K562 (cell line): ENCODE results near the gene SGSH. TPM values are rescaled to one million over a fixed set of nuclear protein-coding genes. Genes with fewer than 3 reads are reported as not detected.
A peak's percentile ranks its signal among the peaks of the same experiment; 100 is the strongest.

Experiments
- ATAC-seq: fragments of 200-7000 bp; cut with Tn5 transposase; 3 replicates; pipeline ENCODE4 v1.9.1; 2020; ENCODE audit warnings: moderate library complexity
- BruUV-seq: library from RNA; stranded (reverse); fragments of 400-500 nt; replicated peaks from 2 replicates; lab custom pipeline; 2021; lab: Mats Ljungman, UMichigan
- CTCF ChIA-PET: fragments of 300-600 bp; formaldehyde crosslinking; extraction: SDS; loops from one replicate; lab custom pipeline; 2021; ENCODE audit warnings: low intra/inter-chr PET ratio; lab: Yijun Ruan, JAX
- POLR2A ChIA-PET: fragments of 300-600, 350-650 bp; sonication (Branson Sonifier 250); formaldehyde crosslinking; extraction: SDS; loops from one replicate; lab custom pipeline; 2021; ENCODE audit warnings: antibody characterized with exemption, inconsistent platforms; lab: Yijun Ruan, JAX
- DNase-seq, 4 experiments: peaks; one replicate each; pipeline versions ENCODE4 v3.0.0 to v3.0.0-alpha.2; 2011 to 2018; ENCODE audit warnings: low spot score in 3 of 4, mixed read lengths in 3 of 4; ENCODE audit errors: extremely low read depth in 1 of 4
- FAIRE-seq: peaks from 2 replicates; lab custom pipeline; 2011; peaks lifted over from hg19 to GRCh38; lab: Jason Lieb, UNC
- H2AFZ ChIP-seq: 2 replicates; pipeline ENCODE4 v1.6.0; 2011; ENCODE audit warnings: low read depth, low read length, control low read depth, inconsistent platforms
- H3K27ac ChIP-seq: fragments of 200-600 bp; 3 replicates; pipeline ENCODE4 v1.8.0; 2011; ENCODE audit warnings: low read depth, mild to moderate bottlenecking, control low read depth, inconsistent platforms, low read length, moderate library complexity, mixed read lengths; ENCODE audit errors: extremely low read depth
- H3K27me3 ChIP-seq, 2 experiments: fragments of 300-600 bp in 1 of 2; 2 replicates in 1 of 2; 3 replicates in 1 of 2; pipeline versions ENCODE4 v1.6.0 to v1.8.0; 2011; ENCODE audit warnings: inconsistent platforms in 2 of 2, low read length in 2 of 2, mild to moderate bottlenecking in 1 of 2, mixed read lengths in 1 of 2, moderate library complexity in 1 of 2; ENCODE audit not compliant: control insufficient read depth in 2 of 2, insufficient read depth in 2 of 2
- H3K36me3 ChIP-seq: fragments of 300-600 bp; 3 replicates; pipeline ENCODE4 v1.8.0; 2011; ENCODE audit warnings: mild to moderate bottlenecking, low read length, inconsistent platforms; ENCODE audit not compliant: control insufficient read depth, insufficient read depth
- H3K4me1 ChIP-seq, 2 experiments: fragments of 200-600 bp in 1 of 2; replicated peaks in 1 of 2; 2 replicates in 1 of 2; 3 replicates in 1 of 2; pipeline versions ENCODE4 v1.5.1 to v1.8.0; 2011; ENCODE audit warnings: inconsistent platforms in 2 of 2, low read length in 2 of 2, mild to moderate bottlenecking in 1 of 2, mixed read lengths in 1 of 2, moderate library complexity in 1 of 2; ENCODE audit not compliant: control insufficient read depth in 2 of 2, insufficient read depth in 2 of 2
- H3K4me2 ChIP-seq: 2 replicates; pipeline ENCODE4 v1.6.1; 2011; ENCODE audit warnings: low read length, control low read depth, inconsistent platforms, mixed read lengths; ENCODE audit not compliant: insufficient read depth
- H3K4me3 ChIP-seq: fragments of 200-600 bp; sonication (generic), shearing (Covaris generic); 2 replicates; pipeline ENCODE4 v1.5.1; 2016; ENCODE audit warnings: control low read depth, inconsistent platforms
- H3K79me2 ChIP-seq: fragments of 200-600 bp; 3 replicates; pipeline ENCODE4 v1.8.0; 2011; ENCODE audit warnings: low read length, inconsistent platforms; ENCODE audit not compliant: control insufficient read depth, insufficient read depth
- H3K9ac ChIP-seq, 2 experiments: 2 replicates each; pipeline versions ENCODE4 v1.6.0 to v1.6.1; 2011; ENCODE audit warnings: low read depth in 2 of 2, low read length in 2 of 2, control low read depth in 1 of 2, inconsistent platforms in 1 of 2, mild to moderate bottlenecking in 1 of 2, mixed read lengths in 1 of 2; ENCODE audit not compliant: insufficient read depth in 1 of 2
- H3K9me1 ChIP-seq: one replicate; pipeline ENCODE4 v1.6.0; 2011; ENCODE audit warnings: inconsistent platforms, mild to moderate bottlenecking, low read length, moderate library complexity; ENCODE audit not compliant: control insufficient read depth, insufficient read depth
- H3K9me3 ChIP-seq: replicated peaks from 2 replicates; pipeline ENCODE4 v1.5.1; 2011; ENCODE audit warnings: low read depth, low read length, inconsistent platforms; ENCODE audit not compliant: control insufficient read depth, insufficient read depth
- H4K20me1 ChIP-seq: replicated peaks from 2 replicates; pipeline ENCODE4 v1.6.1; 2011; ENCODE audit warnings: low read length, inconsistent platforms, mixed read lengths; ENCODE audit not compliant: control insufficient read depth, insufficient read depth
- ATF4 ChIP-seq: fragments of 450-650 bp; formaldehyde crosslinking; IDR thresholded peaks from 2 replicates; pipeline ENCODE4 v1.4.0; 2022; ENCODE audit warnings: mild to moderate bottlenecking, moderate library complexity
- CBFA2T2 ChIP-seq: fragments of 450-650 bp; conservative IDR thresholded peaks from 2 replicates; pipeline ENCODE4 v1.6.1; 2017; ENCODE audit warnings: mild to moderate bottlenecking
- CEBPG ChIP-seq, 3 experiments: fragments of 200-800 bp in 1 of 3; sonication (Bioruptor generic) in 1 of 3; sonication (generic) in 1 of 3; formaldehyde crosslinking in 1 of 3; IDR thresholded peaks in 2 of 3; conservative IDR thresholded peaks in 1 of 3; 2 replicates each; pipeline versions ENCODE4 v1.6.1 to v1.8.0; 2016 to 2022; ENCODE audit warnings: missing compliant biosample characterization in 2 of 3, missing genetic modification characterization in 2 of 3, mild to moderate bottlenecking in 1 of 3, missing genetic modification reagents in 1 of 3
- HIVEP1 ChIP-seq: fragments of 250-450 bp; sonication (Bioruptor Pico); IDR thresholded peaks from 2 replicates; pipeline ENCODE4 v1.4.0; 2020; ENCODE audit warnings: mild to moderate bottlenecking
- MXI1 ChIP-seq: IDR thresholded peaks from 2 replicates; pipeline ENCODE4 v1.6.1; 2011; ENCODE audit warnings: low read depth, mild to moderate bottlenecking, improper control_type of control experiment, low read length
- POLR2H ChIP-seq: IDR thresholded peaks from 2 replicates; pipeline ENCODE4 v1.6.1; 2016; ENCODE audit warnings: missing genetic modification characterization, low read depth, mild to moderate bottlenecking, control low read depth, missing compliant biosample characterization, moderate library complexity
- PTTG1 ChIP-seq: fragments of 450-650 bp; IDR thresholded peaks from 2 replicates; pipeline ENCODE4 v1.6.1; 2016; ENCODE audit warnings: low read depth, mild to moderate bottlenecking, missing genetic modification characterization, missing compliant biosample characterization
- RHOXF2B ChIP-seq: fragments of 250-450 bp; sonication (Bioruptor Pico); conservative IDR thresholded peaks from 2 replicates; pipeline ENCODE4 v1.5.1; 2021
- RNF219 ChIP-seq: fragments of 250-450 bp; sonication (Bioruptor Pico); IDR thresholded peaks from 2 replicates; pipeline ENCODE4 v1.5.0; 2022; ENCODE audit warnings: mild to moderate bottlenecking
- SMARCE1 ChIP-seq: fragments of 450-650 bp; IDR thresholded peaks from 2 replicates; pipeline ENCODE4 v1.7.1; 2016; ENCODE audit warnings: mild to moderate bottlenecking
- SRSF3 ChIP-seq: fragments of 200-400 bp; formaldehyde crosslinking; IDR thresholded peaks from 2 replicates; pipeline ENCODE4 v1.6.1; 2016; ENCODE audit warnings: mild to moderate bottlenecking, low read length, moderate library complexity; ENCODE audit not compliant: insufficient read depth
- TAF7 ChIP-seq: fragments of 450-650 bp; IDR thresholded peaks from 2 replicates; pipeline ENCODE4 v1.6.1; 2016; ENCODE audit warnings: missing genetic modification characterization, missing compliant biosample characterization
- TFAP4 ChIP-seq: sonication (generic); formaldehyde crosslinking; IDR thresholded peaks from 2 replicates; pipeline ENCODE4 v1.8.0; 2022; ENCODE audit warnings: missing genetic modification reagents, mild to moderate bottlenecking, moderate library complexity, borderline replicate concordance
- TFE3 ChIP-seq: fragments of 450-650 bp; formaldehyde crosslinking; IDR thresholded peaks from 2 replicates; pipeline ENCODE4 v1.4.0; 2020; ENCODE audit warnings: mild to moderate bottlenecking, mixed read lengths
- YBX1 ChIP-seq: fragments of 450-650 bp; IDR thresholded peaks from 2 replicates; pipeline ENCODE4 v1.7.1; 2016; ENCODE audit warnings: mild to moderate bottlenecking
- ZFP30 ChIP-seq: fragments of 250-450 bp; sonication (Bioruptor Pico); IDR thresholded peaks from 2 replicates; pipeline ENCODE4 v1.8.0; 2022; ENCODE audit warnings: moderate library complexity, mild to moderate bottlenecking, inconsistent platforms, borderline replicate concordance
- WGBS: fragments of 100-300 bp; shearing (Covaris generic); methylation state at CpG from one replicate; pipeline ENCODE4 v1.1.6; 2016; ENCODE audit warnings: low coverage, mixed read lengths; ENCODE audit not compliant: insufficient coverage; ENCODE audit errors: missing lambda C conversion rate; 5-methylcytosine and 5-hydroxymethylcytosine counted together
- in situ Hi-C: fragments of 300-500 bp; cut with MboI; formaldehyde crosslinking; loops from 4 replicates; pipeline ENCODE4 v1.15.0; 2018; ENCODE audit warnings: inconsistent platforms, mixed read lengths
- intact Hi-C: fragments of 100-400 bp; cut with micrococcal nuclease; formaldehyde crosslinking; loops from 2 replicates; pipeline ENCODE4 v1.14.2; 2022
- polyA plus RNA-seq, 8 experiments: library from polyadenylated mRNA; depleted of rRNA in 4 of 8; stranded (reverse) in 5 of 8; unstranded in 3 of 8; fragments of >200 nt; fragmentation: Nextera tagmentation in 2 of 8; fragmentation: Illumina TruSeq in 1 of 8; extraction: Ambion mirVana in 2 of 8; extraction: Trizol in 1 of 8; gene quantifications; 2 replicates each; pipeline versions ENCODE4 v1.2.1 to v1.2.3, GENCODE V29; 2011 to 2014; ENCODE audit warnings: inconsistent platforms in 1 of 8, missing spikeins in 1 of 8
- total RNA-seq, 7 experiments: library from RNA; depleted of rRNA in 6 of 7; stranded (reverse); fragments of >200 nt in 6 of 7; fragmentation: Illumina TruSeq in 2 of 7; extraction: Trizol in 2 of 7; gene quantifications; 2 replicates each; pipeline versions ENCODE4 v1.2.1 to v1.2.3, GENCODE V29; 2011 to 2021; ENCODE audit warnings: low replicate concordance in 1 of 7

The SGSH gene
- total and polyA plus RNA-seq, 9 of the 15 experiments (the other 6 are each of a cell fraction or from before 2014, with no cell fraction given), result 0.25 to 15.7 (median 4.9) TPM

GRCh38 chr17:80218391-80218790 is 1.7 kb downstream of the SGSH start:
- no peaks in the 10 kb centered on the region for H3K9me3 ChIP-seq
- no peak overlapping the region for H3K27ac ChIP-seq
- WGBS, result 81% methylated on average over 7 of the region's 7 CpGs
- H3K4me2 ChIP-seq, result no peak overlapping the region
- 0 out of 2 replicates have a peak, but pooled peaks cover 7% of the 10 kb centered on the region for H4K20me1 ChIP-seq
- H3K9me1 ChIP-seq, result no peaks in the 10 kb centered on the region
- intact Hi-C loops (loop anchor here (2.0 kb wide), 1 partner anchor 36 kb away; no protein-coding TSS in a partner anchor), in situ Hi-C loops (no loop called here)
- peak overlapping the region in 1 of 2 experiments; percentile 2; a peak in 2 of 4 replicates for H3K9ac ChIP-seq
- POLR2A ChIA-PET, result interaction anchor here (1.8 kb wide), 1 partner anchor 10 kb away, joined by 9 read pairs; no protein-coding TSS in a partner anchor
- H2AFZ ChIP-seq, result no peak overlapping the region
- CTCF ChIA-PET, result no interaction called here
- no peak for TF ChIP-seq SRSF3
- TF ChIP-seq ZFP30 (CRISPR knock-in tag), result no peak
- TF ChIP-seq TFE3, result no peak
- TF ChIP-seq TAF7 (tag), result no peak
- TF ChIP-seq PTTG1, result no peak
- TF ChIP-seq TFAP4 (CRISPR knock-in tag), result no peak
- TF ChIP-seq RNF219 (CRISPR knock-in tag), result no peak
- no peak for TF ChIP-seq MXI1
- no peak for TF ChIP-seq YBX1
- TF ChIP-seq POLR2H (tag), result no peak
- no peak for TF ChIP-seq CBFA2T2
- TF ChIP-seq ATF4 (CRISPR knock-in tag), result no peak
- TF ChIP-seq RHOXF2B (CRISPR knock-in tag), result no peak
- TF ChIP-seq SMARCE1, result no peak
- TF ChIP-seq CEBPG (CRISPR knock-in tag; IDR thresholded peaks at IDR 0.05), result no peak
- TF ChIP-seq CEBPG (tag; conservative IDR thresholded peaks at IDR 0.05 in 1 of 2, IDR thresholded peaks at IDR 0.05 in 1 of 2), result no peak
- TF ChIP-seq HIVEP1 (CRISPR knock-in tag), result no peak
- DNase-seq (no peak), ATAC-seq (no peak), FAIRE-seq (no peak)
- peaks cover 3% of the 10 kb centered on the region; the same call in 1 of the 3 replicates for H3K79me2 ChIP-seq
- no TSS peak for BruUV-seq
- H3K27me3 ChIP-seq, result no peaks in the 10 kb centered on the region
- peaks cover 9 to 50% of the 10 kb centered on the region in 2 experiments; a peak in 4 of 5 replicates for H3K4me1 ChIP-seq
- H3K36me3 ChIP-seq, result peaks cover 22% of the 10 kb centered on the region; the same call in 1 of the 3 replicates
- H3K4me3 ChIP-seq, result no peak overlapping the region
